GM19193 (cell line): ENCODE measurements around the gene EFCAB10.

Source experiments
- POLR2A ChIP-seq: IDR thresholded peaks from 4 replicates; pipeline ENCODE4 v1.6.1; 2011; ENCODE audit not compliant: insufficient read depth, insufficient read length; ENCODE audit errors: extremely low read depth

EFCAB10 gene

GRCh38 chr7:105521717-105522463 lies 59.4 kb downstream of the EFCAB10 start, which contains the start of gene PUS7:
PUS7 (minus strand) TSS chr7:105522271; CDS start chr7:105508512, 13,759 bp downstream.
- peak; percentile 80 for TF ChIP-seq POLR2A

DNA sequence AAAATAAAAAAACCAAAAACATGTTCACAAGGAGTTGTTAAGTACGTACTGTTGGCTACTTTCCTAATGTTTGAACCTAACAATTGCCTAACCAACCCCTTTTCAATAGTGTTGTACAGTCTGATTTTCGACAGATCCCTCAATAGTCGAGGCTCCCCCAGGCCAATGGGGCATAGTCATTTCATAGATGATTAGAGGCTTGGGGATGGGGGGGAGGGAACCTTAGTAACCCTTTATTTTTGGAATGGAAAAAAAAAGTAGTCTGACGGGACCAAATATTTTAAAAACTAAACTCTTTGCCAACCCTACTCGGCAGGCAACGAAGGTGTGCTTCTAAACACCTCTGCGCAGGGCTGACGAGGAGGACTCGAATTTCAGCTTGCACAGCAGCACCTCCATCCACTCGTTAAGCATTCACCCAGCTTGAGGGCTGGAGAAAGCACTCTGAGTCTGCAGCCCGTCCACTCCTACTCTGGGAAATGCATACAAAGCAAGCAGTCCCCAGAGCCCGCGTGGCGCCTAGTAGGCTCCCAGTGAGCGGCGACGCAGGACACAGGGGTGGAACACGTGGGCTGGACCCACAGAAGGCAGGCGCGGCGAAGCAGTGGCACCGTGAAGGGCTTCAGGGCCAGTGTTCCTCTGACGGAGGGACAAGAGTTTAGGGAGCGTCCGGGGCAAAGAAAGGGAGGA lies 60.1 kb downstream of the EFCAB10 start:
- no peak for TF ChIP-seq POLR2A

- no peak for TF ChIP-seq POLR2A
Measured at GRCh38 chr7:105519353-105519752, 61.9 kb downstream of the EFCAB10 start.
